Endothelial cell of umbilical vein (primary cell): ENCODE measurements around the gene LMO4. TPM values are rescaled to one million over a fixed set of nuclear protein-coding genes. Genes with fewer than 3 reads are reported as not detected.
A peak's percentile ranks its signal among the peaks of the same experiment; 100 is the strongest.

Source experiments
- BruUV-seq: library from RNA; stranded (reverse); fragments of 400-500 nt; replicated peaks from 2 replicates; lab custom pipeline; 2021; lab: Mats Ljungman, UMichigan
- CTCF ChIA-PET: fragments of 300-600, 350-600 bp; sonication (Branson Sonifier 250); formaldehyde crosslinking; loops from one replicate; lab custom pipeline; 2021; ENCODE audit warnings: antibody characterized with exemption, inconsistent platforms; lab: Charles Lee
- POLR2A ChIA-PET: fragments of 300-600, 350-600 bp; sonication (Branson Sonifier 250); formaldehyde crosslinking; loops from one replicate; lab custom pipeline; 2021; ENCODE audit warnings: antibody characterized with exemption, inconsistent platforms; lab: Charles Lee
- DNase-seq: peaks from one replicate; pipeline ENCODE4 v3.0.0-alpha.2; 2011; ENCODE audit warnings: low read depth, low spot score
- FAIRE-seq: peaks from 2 replicates; lab custom pipeline; 2011; peaks lifted over from hg19 to GRCh38; lab: Jason Lieb, UNC
- H2AFZ ChIP-seq: 2 replicates; pipeline ENCODE4 v1.6.0; 2012; ENCODE audit warnings: low read depth, low read length, control low read depth, inconsistent platforms
- H3K27ac ChIP-seq: 2 replicates; pipeline ENCODE4 v1.5.1; 2011; ENCODE audit warnings: low read depth, mild to moderate bottlenecking, control low read depth, low read length, moderate library complexity; ENCODE audit not compliant: insufficient read depth
- H3K27me3 ChIP-seq, 2 experiments: 2 replicates each; pipeline versions ENCODE4 v1.6.0 to v1.6.1; 2011; ENCODE audit warnings: low read length in 2 of 2, mixed read lengths in 1 of 2; ENCODE audit not compliant: control insufficient read depth in 2 of 2, insufficient read depth in 2 of 2
- H3K36me3 ChIP-seq, 2 experiments: 2 replicates in 1 of 2; 3 replicates in 1 of 2; pipeline ENCODE4 v1.5.1; 2011; ENCODE audit warnings: low read length in 2 of 2, mild to moderate bottlenecking in 1 of 2, moderate library complexity in 1 of 2; ENCODE audit not compliant: control insufficient read depth in 2 of 2, insufficient read depth in 2 of 2; ENCODE audit errors: extremely low read depth in 1 of 2
- H3K4me1 ChIP-seq: 3 replicates; pipeline ENCODE4 v1.5.1; 2011; ENCODE audit warnings: mild to moderate bottlenecking, low read length; ENCODE audit not compliant: control insufficient read depth, insufficient read depth; ENCODE audit errors: extremely low read depth
- H3K4me2 ChIP-seq: 2 replicates; pipeline ENCODE4 v1.6.1; 2011; ENCODE audit warnings: low read length, control low read depth, mixed read lengths; ENCODE audit not compliant: insufficient read depth
- H3K4me3 ChIP-seq, 3 experiments: fragments of 200-600 bp in 1 of 3; sonication (generic), shearing (Covaris generic) in 1 of 3; replicated peaks in 1 of 3; 2 replicates each; pipeline ENCODE4 v1.5.1; 2011 to 2016; ENCODE audit warnings: control low read depth in 3 of 3, low read length in 3 of 3, mild to moderate bottlenecking in 2 of 3, inconsistent platforms in 1 of 3, low read depth in 1 of 3, moderate library complexity in 1 of 3; ENCODE audit not compliant: insufficient read depth in 1 of 3
- H3K79me2 ChIP-seq: 2 replicates; pipeline ENCODE4 v1.6.0; 2012; ENCODE audit warnings: low read length, inconsistent platforms; ENCODE audit not compliant: control insufficient read depth, insufficient read depth
- H3K9ac ChIP-seq: replicated peaks from 2 replicates; pipeline ENCODE3; 2011; ENCODE audit warnings: low read length, control low read depth; ENCODE audit not compliant: insufficient read depth; ENCODE audit errors: extremely low read depth
- H3K9me1 ChIP-seq: replicated peaks from 3 replicates; pipeline ENCODE4 v1.6.0; 2011; ENCODE audit warnings: mild to moderate bottlenecking, low read length; ENCODE audit not compliant: control insufficient read depth, insufficient read depth; ENCODE audit errors: extremely low read depth
- H3K9me3 ChIP-seq: replicated peaks from 2 replicates; pipeline ENCODE4 v1.5.1; 2012; ENCODE audit warnings: low read length, inconsistent platforms; ENCODE audit not compliant: control insufficient read depth, insufficient read depth
- H4K20me1 ChIP-seq: replicated peaks from 2 replicates; pipeline ENCODE3; 2011; ENCODE audit warnings: mild to moderate bottlenecking, low read length; ENCODE audit not compliant: control insufficient read depth, insufficient read depth; ENCODE audit errors: extremely low read depth
- CTCF ChIP-seq, 2 donors: IDR thresholded peaks; 1 replicate in 1 of 2; 2 replicates in 1 of 2; pipeline ENCODE4 v1.5.1; 2011; ENCODE audit warnings: low read length in 2 of 2, mild to moderate bottlenecking in 2 of 2, moderate library complexity in 2 of 2, control low read depth in 1 of 2, inconsistent platforms in 1 of 2, low read depth in 1 of 2; ENCODE audit not compliant: insufficient read depth in 1 of 2; ENCODE audit errors: extremely low read depth in 1 of 2
- MAX ChIP-seq: IDR thresholded peaks from 2 replicates; pipeline ENCODE4 v1.6.1; 2011; ENCODE audit not compliant: insufficient read depth, insufficient read length
- MYC ChIP-seq: IDR thresholded peaks from one replicate; pipeline ENCODE4 v1.6.1; 2011; ENCODE audit warnings: mild to moderate bottlenecking, low read depth, low read length
- POLR2A ChIP-seq: IDR thresholded peaks from 2 replicates; pipeline ENCODE4 v1.6.1; 2012; ENCODE audit warnings: low read depth, mild to moderate bottlenecking, control low read depth, low read length
- dilution Hi-C: fragments of 300-500 bp; cut with MboI; formaldehyde crosslinking; loops from one replicate; pipeline ENCODE4 v1.15.0; 2019; ENCODE audit warnings: low sequenced_read_pairs; ENCODE audit not compliant: extremely low pct_ligation_motif_present
- intact Hi-C: fragments of 100-400 bp; cut with micrococcal nuclease; formaldehyde crosslinking; loops from one replicate; pipeline ENCODE4 v1.10.0; 2022
- polyA plus RNA-seq, 4 experiments: library from polyadenylated mRNA; depleted of rRNA in 3 of 4; stranded (reverse) in 3 of 4; unstranded in 1 of 4; fragments of >200 nt; gene quantifications; 2 replicates each; pipeline versions ENCODE4 v1.2.1 to v1.2.3, GENCODE V29; 2011 to 2012; ENCODE audit warnings: missing spikeins in 1 of 4
- total RNA-seq: library from RNA; stranded (reverse); gene quantifications from 2 replicates; pipeline ENCODE4 v1.2.3, GENCODE V29; 2021

LMO4 gene
- total and polyA plus RNA-seq, 2 donors (not counting 3 experiments of a cell fraction or from before 2014, with no cell fraction given): 24.8 to 36.6 TPM

GRCh38 chr1:87346130-87346814, 17.6 kb downstream of the LMO4 start:
- DNase-seq (peak; percentile 18), FAIRE-seq (peak; percentile 71)
- intact Hi-C loops: no loop called here
- no TSS peak for BruUV-seq
- dilution Hi-C loops: no loop called here
- H3K4me3 ChIP-seq: no peak overlapping the region
- H3K27me3 ChIP-seq: no peaks in the 10 kb centered on the region
- no peak overlapping the region for H2AFZ ChIP-seq
- ChIA-PET POLR2A (no interaction called here), CTCF (interaction anchor here (0.8 to 2.1 kb wide), 6 partner anchors 9 to 607 kb away, joined by 3 to 9 read pairs (median 4); partner anchors contain the start of gene LMO4)
- peaks cover 2% of the 10 kb centered on the region for H3K9me1 ChIP-seq
- H3K9ac ChIP-seq: no peak overlapping the region
- H3K4me1 ChIP-seq: no peaks in the 10 kb centered on the region
- H3K79me2 ChIP-seq: no peaks in the 10 kb centered on the region
- no peak for TF ChIP-seq POLR2A
- no peak for TF ChIP-seq MAX
- no peak for TF ChIP-seq MYC
- no peak for TF ChIP-seq CTCF (IDR thresholded peaks at IDR 0.05; ENCODE audit: extremely low read depth in 1 of 2, insufficient read depth in 1 of 2, low read depth in 1 of 2, low read length in 2 of 2)
- H3K4me2 ChIP-seq: no peak overlapping the region
- H3K9me3 ChIP-seq: no peaks in the 10 kb centered on the region
- peaks cover 3 to 9% of the 10 kb centered on the region in 2 experiments for H3K36me3 ChIP-seq
- H3K27ac ChIP-seq: no peak overlapping the region
- H4K20me1 ChIP-seq: no peaks in the 10 kb centered on the region
